ENCODE data around the gene METAP1D.
"Not testable (repeated sequence)": the region's sequence is repeated elsewhere in the genome, so short reads cannot be mapped to it uniquely, and the experiment has no call there.

The METAP1D gene

GRCh38 chr2:171999604-172000469 is at the start of gene METAP1D:
Gene METAP1D, plus strand, starts transcription at chr2:171999953. Its CDS starts 17 bp downstream, at chr2:171999970.
- DNase-seq: peak; percentile 80

GRCh38 chr2:171952276-171952675 is 47.5 kb upstream of the METAP1D start:
- no peak for DNase-seq

- no peak for DNase-seq
Observed at GRCh38 chr2:171952748-171953147, 47.0 kb upstream of the METAP1D start.

- no peak for DNase-seq
Observed at GRCh38 chr2:171956135-171956825, 43.5 kb upstream of the METAP1D start.

- DNase-seq: no peak
Observed at GRCh38 chr2:171957061-171957460, 42.7 kb upstream of the METAP1D start.

- no peak for DNase-seq
Observed at GRCh38 chr2:171958475-171958874, 41.3 kb upstream of the METAP1D start.

- DNase-seq: no peak
Observed at GRCh38 chr2:171959998-171960397, 39.8 kb upstream of the METAP1D start.

- no peak for DNase-seq
Observed at GRCh38 chr2:171960570-171960969, 39.2 kb upstream of the METAP1D start.

- DNase-seq: no peak
Observed at GRCh38 chr2:171963198-171963597, 36.6 kb upstream of the METAP1D start.

- no peak for DNase-seq
Observed at GRCh38 chr2:171964308-171964707, 35.4 kb upstream of the METAP1D start.

- DNase-seq: no peak
Observed at GRCh38 chr2:171965238-171965637, 34.5 kb upstream of the METAP1D start.

- DNase-seq: no peak
Observed at GRCh38 chr2:171965661-171966060, 34.1 kb upstream of the METAP1D start.

- peak; percentile 66 for DNase-seq
Observed at GRCh38 chr2:171966235-171966634, 33.5 kb upstream of the METAP1D start.

GRCh38 chr2:171966688-171967087 is 33.1 kb upstream of the METAP1D start:
- no peak for DNase-seq

- no peak for DNase-seq
Observed at GRCh38 chr2:171968509-171968908, 31.2 kb upstream of the METAP1D start.

- no peak for DNase-seq
Observed at GRCh38 chr2:171972329-171972982, 27.3 kb upstream of the METAP1D start.

- DNase-seq: no peak
Observed at GRCh38 chr2:171979103-171979502, 20.6 kb upstream of the METAP1D start.

GRCh38 chr2:171983924-171984323 is 15.8 kb upstream of the METAP1D start:
- DNase-seq: not testable (repeated sequence)

- no peak for DNase-seq
Observed at GRCh38 chr2:171985076-171985475, 14.7 kb upstream of the METAP1D start.

- no peak for DNase-seq
Observed at GRCh38 chr2:171986778-171987177, 13.0 kb upstream of the METAP1D start.

- DNase-seq: no peak
Observed at GRCh38 chr2:171991027-171991426, 8.7 kb upstream of the METAP1D start.

- no peak for DNase-seq
Observed at GRCh38 chr2:171995586-171995985, 4.2 kb upstream of the METAP1D start.

- DNase-seq: no peak
Observed at GRCh38 chr2:171996021-171996420, 3.7 kb upstream of the METAP1D start.

GRCh38 chr2:171997031-171997430 is 2.7 kb upstream of the METAP1D start:
- DNase-seq: not testable (repeated sequence)
